GM04503 (cell line): ENCODE measurements around the gene ZC2HC1C.
A peak's percentile ranks its signal among the peaks of the same experiment; 100 is the strongest.
"Not testable (repeated sequence)": the region's sequence is repeated elsewhere in the genome, so short reads cannot be mapped to it uniquely, and the experiment has no call there.

Experiments used
- DNase-seq: peaks from one replicate; pipeline ENCODE4 v3.0.0-alpha.2; 2012; ENCODE audit warnings: low read depth

The ZC2HC1C gene

DNA sequence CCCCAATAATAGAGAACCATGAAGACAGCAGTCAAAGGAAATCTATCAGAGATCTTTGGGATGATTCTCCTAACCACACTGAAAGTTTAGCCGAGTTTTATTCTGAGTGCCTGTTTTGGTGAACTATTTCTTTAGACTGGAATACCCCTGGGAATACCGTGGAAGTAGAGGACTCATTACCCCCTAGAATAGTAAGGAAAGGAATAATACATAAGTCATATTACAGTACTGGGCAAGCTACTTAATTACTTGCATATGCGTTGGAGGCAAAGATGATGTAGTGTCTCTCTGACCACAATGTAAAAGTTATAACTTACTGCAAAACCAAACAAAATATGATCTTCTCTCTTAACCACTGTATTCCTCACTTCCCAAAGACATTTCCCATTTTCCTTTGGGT is 25.5 kb downstream of the ZC2HC1C start:
- DNase-seq = no peak

DNA sequence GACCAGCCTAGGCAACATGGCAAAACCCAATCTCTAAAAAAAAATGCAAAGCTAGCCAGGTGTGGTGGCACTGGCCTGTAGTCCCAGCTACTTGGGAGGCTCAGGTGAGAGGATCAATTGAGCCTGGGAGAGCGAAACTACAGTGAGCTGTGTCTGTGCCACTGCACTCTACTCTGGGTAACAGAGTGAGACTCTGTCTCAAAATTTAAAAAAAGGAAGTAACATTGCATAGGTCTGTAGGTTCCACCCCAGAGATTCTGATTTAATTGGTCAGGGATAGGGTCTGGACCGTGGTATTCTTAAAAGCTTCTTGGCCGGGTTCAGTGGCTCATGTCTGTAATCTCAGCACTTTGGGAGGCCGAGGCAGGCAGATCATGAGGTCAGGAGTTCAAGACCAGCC is 26.2 kb downstream of the ZC2HC1C start:
- no peak for DNase-seq

GRCh38 chr14:75096959-75097358 is 27.5 kb downstream of the ZC2HC1C start:
- no peak for DNase-seq

GRCh38 chr14:75098212-75098611 is 28.8 kb downstream of the ZC2HC1C start:
- no peak for DNase-seq

GRCh38 chr14:75098682-75099081 is 29.2 kb downstream of the ZC2HC1C start:
- DNase-seq = no peak

DNA sequence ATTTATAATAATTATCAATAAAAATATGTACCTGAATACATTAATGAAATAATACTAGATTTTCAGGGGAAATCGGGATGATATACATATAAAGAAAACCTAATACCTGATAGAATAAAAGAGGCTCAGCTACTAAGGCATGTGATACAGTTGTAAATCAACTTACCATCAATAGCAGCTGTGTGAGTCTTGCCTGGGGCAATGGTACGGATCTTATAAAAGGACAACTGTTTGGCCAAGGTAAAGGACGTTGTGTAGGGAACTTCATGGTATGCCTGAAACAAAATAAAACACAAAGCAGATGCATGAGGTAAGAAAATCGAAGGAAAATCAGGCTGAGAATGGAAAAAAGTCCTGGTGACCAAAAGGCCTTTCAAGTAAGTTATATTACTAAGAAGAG is 32.0 kb downstream of the ZC2HC1C start:
- no peak for DNase-seq

DNA sequence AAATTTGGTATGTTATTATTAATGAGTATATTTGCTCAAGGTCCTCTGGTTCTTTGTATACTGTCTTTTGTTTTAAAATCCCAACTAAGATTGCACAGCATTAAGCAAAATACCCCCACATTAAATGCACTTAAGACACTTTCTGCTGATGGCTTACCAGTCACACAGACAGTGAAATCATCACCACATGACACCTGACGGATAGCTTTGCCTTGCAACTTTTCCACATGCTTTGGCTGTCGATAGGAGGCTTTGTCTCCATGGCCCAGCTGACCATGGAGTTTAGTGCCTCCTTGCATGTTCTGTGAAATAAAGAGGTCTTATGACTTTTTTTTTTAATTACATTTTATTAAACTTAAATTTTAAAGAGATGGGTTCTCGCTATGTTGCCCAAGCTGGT is 37.7 kb downstream of the ZC2HC1C start:
- DNase-seq = no peak

DNA sequence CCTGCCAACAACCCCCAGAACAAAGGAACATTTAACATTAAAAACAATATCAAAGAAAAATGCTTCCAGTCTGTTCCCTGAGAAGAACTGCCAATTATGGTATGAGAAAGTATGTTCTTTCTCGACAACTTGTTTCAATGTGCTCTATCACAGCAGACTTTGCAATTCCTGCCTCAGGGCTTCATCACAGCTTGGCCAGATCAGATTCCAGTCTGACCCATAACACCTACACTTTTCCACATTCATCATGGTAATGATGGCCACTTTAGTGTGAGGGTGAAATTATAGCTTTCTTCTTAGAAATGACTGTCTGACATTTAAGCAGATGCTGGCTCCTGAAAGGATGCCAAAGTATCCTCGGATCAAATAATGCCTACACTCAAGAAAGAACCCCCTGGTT is 40.4 kb downstream of the ZC2HC1C start:
- no peak for DNase-seq

DNA sequence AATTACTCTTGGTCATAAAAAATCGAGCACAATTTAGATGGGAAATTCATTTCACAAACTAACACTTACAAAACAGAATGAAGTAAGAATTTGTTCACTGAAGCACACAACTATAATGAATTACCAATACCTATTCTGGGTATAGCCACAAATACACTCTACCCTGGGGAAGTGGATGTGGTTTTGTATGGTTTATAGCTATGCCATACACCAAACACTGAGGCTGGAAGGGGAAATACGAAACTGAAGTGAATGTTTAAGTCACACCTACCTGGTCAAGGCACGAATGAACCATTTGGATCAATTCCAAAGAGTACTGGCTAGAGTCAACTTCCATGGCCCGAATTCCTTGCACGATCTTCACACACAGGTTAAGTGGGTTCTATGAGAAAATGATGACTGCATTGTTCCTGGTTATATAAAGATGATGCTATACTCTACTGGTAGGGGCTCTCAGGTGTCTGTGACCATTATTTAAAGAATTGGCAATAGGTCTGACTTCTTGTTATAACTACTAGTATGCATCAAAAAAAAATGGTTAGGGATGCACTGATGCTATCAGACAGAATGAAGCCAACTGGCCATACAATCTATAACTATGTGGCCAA is 44.6 kb downstream of the ZC2HC1C start:
- DNase-seq = no peak

DNA sequence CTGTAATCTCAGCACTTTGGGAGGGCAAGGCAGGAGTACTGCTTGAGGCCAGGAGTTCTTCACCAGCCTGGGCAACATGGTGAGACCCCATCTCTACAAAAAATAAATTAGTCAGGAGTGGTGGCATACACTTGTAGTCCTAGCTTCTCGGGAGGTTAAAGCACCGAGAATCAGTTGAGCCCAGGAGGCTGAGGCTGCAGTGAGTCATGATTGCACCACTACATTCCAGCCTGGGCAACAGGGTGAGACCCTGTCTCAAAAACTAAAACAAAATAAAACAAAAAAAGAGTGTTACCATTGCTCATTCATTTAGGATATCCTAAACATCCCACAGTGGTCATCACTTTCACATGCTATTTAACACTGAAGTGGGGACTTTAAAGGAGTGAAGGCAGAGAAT is 49.6 kb downstream of the ZC2HC1C start:
- DNase-seq = no peak

DNA sequence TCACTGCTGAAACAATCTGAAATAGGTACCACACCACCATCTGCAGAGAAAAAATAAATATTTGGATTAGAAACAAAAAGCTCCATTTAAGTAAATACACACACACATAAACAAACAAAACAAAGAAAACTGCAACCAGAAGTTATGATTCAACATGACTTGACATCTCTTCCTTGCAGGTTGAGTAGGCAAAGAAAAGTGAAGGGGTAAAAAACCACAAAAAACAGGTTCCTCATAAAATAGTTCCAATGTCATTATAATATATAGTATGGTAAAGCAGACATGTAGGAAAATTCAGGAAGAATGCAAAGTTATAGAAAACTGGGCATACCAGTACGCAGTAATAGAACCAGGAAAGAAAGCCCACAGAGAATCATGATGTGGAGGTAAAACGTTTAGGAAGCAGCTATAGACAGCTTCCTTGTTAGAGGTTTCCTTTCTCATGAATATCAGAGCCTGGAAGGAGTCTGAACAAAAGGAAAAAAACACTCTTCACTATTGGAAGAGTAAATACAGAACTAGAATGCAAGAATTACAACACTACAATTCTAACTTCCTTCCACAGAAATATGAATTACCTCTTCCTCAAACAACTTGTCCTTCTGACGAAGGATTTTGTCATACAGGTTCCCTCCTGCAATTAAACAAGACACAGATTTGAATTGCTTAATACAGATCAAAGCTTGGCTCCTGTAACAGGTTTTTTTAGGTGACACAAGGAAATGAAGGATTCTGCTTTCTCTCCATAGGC is 51.3 kb downstream of the ZC2HC1C start:
- DNase-seq = no peak

- DNase-seq = no peak
Measured at GRCh38 chr14:75121552-75121951, 52.1 kb downstream of the ZC2HC1C start.

DNA sequence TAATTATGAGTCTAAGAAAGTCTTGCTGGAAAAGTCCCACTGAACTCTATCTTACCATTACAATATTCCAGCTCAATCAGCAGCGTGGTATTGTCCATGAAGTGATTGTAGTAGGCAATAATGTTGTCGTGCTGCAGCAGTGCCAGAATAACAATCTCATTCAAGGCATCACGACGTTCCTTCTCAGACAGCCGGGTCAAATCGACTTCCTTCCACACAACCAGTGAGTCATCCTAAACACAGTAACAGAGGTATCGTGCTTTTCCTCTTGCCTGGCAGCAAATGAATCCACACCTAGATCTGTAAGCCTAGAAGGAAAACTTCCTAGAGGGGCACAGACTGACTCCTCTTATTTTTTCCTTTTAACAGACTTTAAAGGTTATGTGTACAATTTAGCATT is 54.5 kb downstream of the ZC2HC1C start:
- DNase-seq = peak; percentile 46

GRCh38 chr14:75125617-75126016 is 56.2 kb downstream of the ZC2HC1C start:
- DNase-seq = peak; percentile 53

- DNase-seq = no peak
Measured at GRCh38 chr14:75126121-75126544, 56.7 kb downstream of the ZC2HC1C start.

GRCh38 chr14:75126679-75127473 is 57.4 kb downstream of the ZC2HC1C start, which contains the start of gene NEK9:
TSS of gene NEK9 (minus strand) at chr14:75127048. CDS start at chr14:75126921, 127 bp downstream.
- peak; percentile 53 for DNase-seq

DNA sequence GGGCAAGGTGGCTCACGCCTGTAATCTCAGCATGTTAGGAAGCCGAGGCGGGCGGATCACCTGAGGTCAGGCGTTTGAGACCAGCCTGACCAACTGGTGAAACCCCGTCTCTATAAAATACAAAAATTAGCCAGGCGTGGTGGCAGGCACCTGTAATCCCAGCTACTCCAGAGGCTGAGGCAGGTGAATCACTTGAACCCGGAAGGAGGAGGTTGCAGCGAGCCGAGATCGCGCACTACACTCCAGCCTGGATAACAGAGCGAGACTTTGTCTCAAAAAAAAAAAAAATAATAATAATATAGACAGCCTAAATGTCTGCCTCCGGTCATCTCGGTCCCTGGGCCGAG is 58.0 kb downstream of the ZC2HC1C start:
- not testable (repeated sequence) for DNase-seq

- no peak for DNase-seq
Measured at GRCh38 chr14:75127903-75128595, 58.6 kb downstream of the ZC2HC1C start.

DNA sequence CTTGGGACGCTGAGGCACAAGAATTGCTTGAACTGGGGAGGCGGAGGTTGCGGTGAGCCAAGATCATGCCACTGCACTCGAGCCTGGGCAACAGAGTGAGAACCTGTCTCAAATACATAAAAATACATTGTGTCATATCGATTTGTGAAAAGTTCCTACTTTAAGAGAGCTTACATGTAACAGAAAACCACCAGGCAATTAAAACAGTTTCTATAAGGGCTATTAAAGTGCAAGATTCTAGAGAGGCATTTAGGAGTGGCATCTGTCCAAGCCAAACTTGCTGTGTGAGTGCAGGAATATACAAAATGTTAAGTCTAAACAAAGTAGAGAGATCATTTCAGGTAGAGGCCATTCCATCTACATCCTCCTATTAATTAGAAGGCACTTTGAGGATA is 59.2 kb downstream of the ZC2HC1C start:
- DNase-seq = no peak
